Measurements from ENCODE around the gene OBSCN.

- TF ChIP-seq POLR2A (IDR thresholded peaks at IDR 0.05), result no peak
- TF ChIP-seq, protein P1, sequence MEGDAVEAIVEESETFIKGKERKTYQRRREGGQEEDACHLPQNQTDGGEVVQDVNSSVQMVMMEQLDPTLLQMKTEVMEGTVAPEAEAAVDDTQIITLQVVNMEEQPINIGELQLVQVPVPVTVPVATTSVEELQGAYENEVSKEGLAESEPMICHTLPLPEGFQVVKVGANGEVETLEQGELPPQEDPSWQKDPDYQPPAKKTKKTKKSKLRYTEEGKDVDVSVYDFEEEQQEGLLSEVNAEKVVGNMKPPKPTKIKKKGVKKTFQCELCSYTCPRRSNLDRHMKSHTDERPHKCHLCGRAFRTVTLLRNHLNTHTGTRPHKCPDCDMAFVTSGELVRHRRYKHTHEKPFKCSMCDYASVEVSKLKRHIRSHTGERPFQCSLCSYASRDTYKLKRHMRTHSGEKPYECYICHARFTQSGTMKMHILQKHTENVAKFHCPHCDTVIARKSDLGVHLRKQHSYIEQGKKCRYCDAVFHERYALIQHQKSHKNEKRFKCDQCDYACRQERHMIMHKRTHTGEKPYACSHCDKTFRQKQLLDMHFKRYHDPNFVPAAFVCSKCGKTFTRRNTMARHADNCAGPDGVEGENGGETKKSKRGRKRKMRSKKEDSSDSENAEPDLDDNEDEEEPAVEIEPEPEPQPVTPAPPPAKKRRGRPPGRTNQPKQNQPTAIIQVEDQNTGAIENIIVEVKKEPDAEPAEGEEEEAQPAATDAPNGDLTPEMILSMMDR (IDR thresholded peaks at IDR 0.05), result no peak
Observed at GRCh38 chr1:228335406-228336307, 127.8 kb downstream of the OBSCN start.
